Stimulated activated CD4-positive, alpha-beta T cell treated with anti-CD3 and anti-CD28 coated beads, Interleukin-4, amount 100 ng/mL, for 48 hours (primary cell): ENCODE measurements around the gene BATF3.

ENCODE experiments used
- DNase-seq, 2 donors: peaks; one replicate each; pipeline ENCODE4 v3.0.0-alpha.2; 2020; ENCODE audit warnings: low read depth in 2 of 2

Gene BATF3

GRCh38 chr1:212703991-212704564, 4.4 kb upstream of the BATF3 start:
- no peak for DNase-seq

- no peak for DNase-seq
These were observed 3.0 kb upstream of the BATF3 start for GRCh38 chr1:212702672-212703071.

- no peak for DNase-seq
These were observed 2.3 kb upstream of the BATF3 start for GRCh38 chr1:212701910-212702309.

- peak in 1 of 2 donors; percentile 28 for DNase-seq
These were observed 1.5 kb upstream of the BATF3 start for GRCh38 chr1:212700892-212701819.

GRCh38 chr1:212700223-212700891, 717 bp upstream of the BATF3 start:
- peak; percentile 52 to 65 for DNase-seq

- DNase-seq, result peak; percentile 44 to 60
These were observed 476 bp downstream of the BATF3 start for GRCh38 chr1:212699104-212699624.

GRCh38 chr1:212698467-212699103, 1.1 kb downstream of the BATF3 start:
- DNase-seq, result no peak

- DNase-seq, result no peak
These were observed 2.8 kb downstream of the BATF3 start for GRCh38 chr1:212696721-212697331.

GRCh38 chr1:212692774-212693644, 6.6 kb downstream of the BATF3 start:
- DNase-seq, result no peak

- DNase-seq, result no peak
These were observed 8.0 kb downstream of the BATF3 start for GRCh38 chr1:212691561-212692071.

- DNase-seq, result no peak
These were observed 8.7 kb downstream of the BATF3 start for GRCh38 chr1:212690816-212691403.

- DNase-seq, result no peak
These were observed 9.7 kb downstream of the BATF3 start for GRCh38 chr1:212689758-212690529.

GRCh38 chr1:212689196-212689725, 10.4 kb downstream of the BATF3 start:
- DNase-seq, result no peak

- DNase-seq, result no peak
These were observed 11.1 kb downstream of the BATF3 start for GRCh38 chr1:212688341-212689047.

- no peak for DNase-seq
These were observed 11.8 kb downstream of the BATF3 start for GRCh38 chr1:212687811-212688210.

- no peak for DNase-seq
These were observed 13.0 kb downstream of the BATF3 start for GRCh38 chr1:212686591-212686990.

- no peak for DNase-seq
These were observed 13.6 kb downstream of the BATF3 start for GRCh38 chr1:212686069-212686468.

GRCh38 chr1:212685429-212685828, 14.2 kb downstream of the BATF3 start:
- DNase-seq, result no peak
